Caco-2 (cell line): ENCODE measurements around the gene HOMER2. TPM values are rescaled to one million over a fixed set of nuclear protein-coding genes. Genes with fewer than 3 reads are reported as not detected.

Source experiments
- BruUV-seq: library from RNA; stranded (reverse); fragments of 400-500 nt; replicated peaks from 2 replicates; lab custom pipeline; 2021; lab: Mats Ljungman, UMichigan
- CTCF ChIA-PET: fragments of 300-600 bp; sonication (Branson Sonifier 250); formaldehyde crosslinking; loops from one replicate; lab custom pipeline; 2022; ENCODE audit warnings: antibody characterized with exemption; lab: Charles Lee
- POLR2A ChIA-PET: fragments of 300-600 bp; sonication (Branson Sonifier 250); formaldehyde crosslinking; loops from one replicate; lab custom pipeline; 2022; ENCODE audit warnings: antibody characterized with exemption; lab: Charles Lee
- DNase-seq, 2 experiments: peaks; one replicate each; pipeline versions ENCODE4 v3.0.0 to v3.0.0-alpha.2; 2020 to 2022
- H3K27me3 ChIP-seq: replicated peaks from 2 replicates; pipeline ENCODE4 v1.6.0; 2011; ENCODE audit warnings: low read length; ENCODE audit not compliant: control insufficient read depth, insufficient read depth
- H3K36me3 ChIP-seq: 2 replicates; pipeline ENCODE4 v1.5.1; 2011; ENCODE audit warnings: low read length; ENCODE audit not compliant: control insufficient read depth, insufficient read depth
- H3K4me1 ChIP-seq: fragments of 250-450 bp; sonication (Bioruptor Pico); 2 replicates; pipeline ENCODE4 v1.5.1; 2020; ENCODE audit warnings: mild to moderate bottlenecking
- H3K4me3 ChIP-seq: 2 replicates; pipeline ENCODE4 v1.5.1; 2011; ENCODE audit warnings: low read depth, mild to moderate bottlenecking, control low read depth, low read length
- H3K9me3 ChIP-seq: fragments of 250-450 bp; sonication (Bioruptor Pico); 2 replicates; pipeline ENCODE4 v1.5.1; 2020; ENCODE audit warnings: mild to moderate bottlenecking, moderate library complexity
- H3K27ac Mint-ChIP-seq: one replicate; pipeline ENCODE4 v1.8.0; 2022; ENCODE audit warnings: mixed read lengths; ENCODE audit not compliant: unreplicated experiment
- H3K27me3 Mint-ChIP-seq: one replicate; pipeline ENCODE4 v1.8.0; 2022; ENCODE audit warnings: mixed read lengths; ENCODE audit not compliant: insufficient read depth, unreplicated experiment
- H3K36me3 Mint-ChIP-seq: one replicate; pipeline ENCODE4 v1.8.0; 2022; ENCODE audit warnings: mild to moderate bottlenecking, mixed read lengths; ENCODE audit not compliant: insufficient read depth, unreplicated experiment
- H3K4me1 Mint-ChIP-seq: one replicate; pipeline ENCODE4 v1.8.0; 2022; ENCODE audit warnings: low read depth, mixed read lengths; ENCODE audit not compliant: unreplicated experiment
- H3K4me3 Mint-ChIP-seq: one replicate; pipeline ENCODE4 v1.8.0; 2022; ENCODE audit warnings: mild to moderate bottlenecking, moderate library complexity, mixed read lengths; ENCODE audit not compliant: unreplicated experiment
- H3K9me3 Mint-ChIP-seq: one replicate; pipeline ENCODE4 v1.8.0; 2022; ENCODE audit warnings: mixed read lengths; ENCODE audit not compliant: unreplicated experiment
- intact Hi-C: fragments of 100-400 bp; cut with micrococcal nuclease; formaldehyde crosslinking; loops from one replicate; pipeline ENCODE4 v1.10.0; 2022; ENCODE audit not compliant: unreplicated experiment
- total RNA-seq: library from RNA; stranded (reverse); gene quantifications from 2 replicates; pipeline ENCODE4 v1.2.3, GENCODE V29; 2022
- TF ChIP-seq, protein P1 (sequence below), 2 experiments: fragments of 200-600 bp in 1 of 2; IDR thresholded peaks; 1 replicate in 1 of 2; 2 replicates in 1 of 2; pipeline versions ENCODE4 v1.5.1 to v1.8.0; 2011 to 2022; ENCODE audit warnings: antibody characterized with exemption in 1 of 2, control low read depth in 1 of 2, inconsistent platforms in 1 of 2, low read depth in 1 of 2, low read length in 1 of 2, mild to moderate bottlenecking in 1 of 2, moderate library complexity in 1 of 2; ENCODE audit not compliant: insufficient read depth in 1 of 2, severe bottlenecking in 1 of 2, unreplicated experiment in 1 of 2

The HOMER2 gene
- total RNA-seq, 1 experiment from 2014 or later: 5.5 TPM

GRCh38 chr15:82900511-82901060 is 51.9 kb downstream of the HOMER2 start:
- POLR2A ChIA-PET: no interaction called here
- no peak for DNase-seq
- Histone ChIP-seq H3K9me3 (no peaks in the 10 kb centered on the region), H3K4me1 (no peaks in the 10 kb centered on the region), H3K36me3 (no peaks in the 10 kb centered on the region), H3K27me3 (no peaks in the 10 kb centered on the region), H3K4me3 (no peak overlapping the region)
- BruUV-seq: no TSS peak
- Mint-ChIP-seq H3K4me3 (no peak overlapping the region), H3K27me3 (peaks cover 3% of the 10 kb centered on the region), H3K4me1 (no peaks in the 10 kb centered on the region), H3K27ac (no peak overlapping the region), H3K36me3 (no peaks in the 10 kb centered on the region), H3K9me3 (no peaks in the 10 kb centered on the region)
- CTCF ChIA-PET: no interaction called here
- intact Hi-C loops: loop anchor here (5.0 kb wide), 1 partner anchor 297 kb away; no protein-coding TSS in a partner anchor
- TF ChIP-seq, protein P1, sequence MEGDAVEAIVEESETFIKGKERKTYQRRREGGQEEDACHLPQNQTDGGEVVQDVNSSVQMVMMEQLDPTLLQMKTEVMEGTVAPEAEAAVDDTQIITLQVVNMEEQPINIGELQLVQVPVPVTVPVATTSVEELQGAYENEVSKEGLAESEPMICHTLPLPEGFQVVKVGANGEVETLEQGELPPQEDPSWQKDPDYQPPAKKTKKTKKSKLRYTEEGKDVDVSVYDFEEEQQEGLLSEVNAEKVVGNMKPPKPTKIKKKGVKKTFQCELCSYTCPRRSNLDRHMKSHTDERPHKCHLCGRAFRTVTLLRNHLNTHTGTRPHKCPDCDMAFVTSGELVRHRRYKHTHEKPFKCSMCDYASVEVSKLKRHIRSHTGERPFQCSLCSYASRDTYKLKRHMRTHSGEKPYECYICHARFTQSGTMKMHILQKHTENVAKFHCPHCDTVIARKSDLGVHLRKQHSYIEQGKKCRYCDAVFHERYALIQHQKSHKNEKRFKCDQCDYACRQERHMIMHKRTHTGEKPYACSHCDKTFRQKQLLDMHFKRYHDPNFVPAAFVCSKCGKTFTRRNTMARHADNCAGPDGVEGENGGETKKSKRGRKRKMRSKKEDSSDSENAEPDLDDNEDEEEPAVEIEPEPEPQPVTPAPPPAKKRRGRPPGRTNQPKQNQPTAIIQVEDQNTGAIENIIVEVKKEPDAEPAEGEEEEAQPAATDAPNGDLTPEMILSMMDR (IDR thresholded peaks at IDR 0.05; ENCODE audit: insufficient read depth in 1 of 2, low read depth in 1 of 2, low read length in 1 of 2, severe bottlenecking in 1 of 2, unreplicated experiment in 1 of 2): no peak

DNA sequence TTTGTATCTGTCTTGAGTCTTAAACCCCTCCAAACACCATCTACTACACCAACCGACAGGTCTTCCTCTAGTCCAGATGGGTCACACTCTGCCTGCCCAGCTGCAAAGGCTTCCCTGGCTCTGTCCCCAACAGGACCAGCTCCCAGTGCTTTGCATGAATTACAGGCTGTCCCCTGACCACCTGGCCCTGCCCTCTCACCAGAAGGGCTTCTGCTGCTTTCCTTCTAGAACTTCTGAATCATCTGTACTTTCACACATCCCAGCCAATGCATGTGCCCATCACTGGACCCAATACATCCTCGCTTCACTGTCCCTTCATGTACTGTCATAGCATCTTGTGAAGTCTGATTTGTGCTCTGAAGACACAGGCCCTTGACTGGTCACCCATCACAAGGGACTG is 53.6 kb downstream of the HOMER2 start:
- H3K36me3 Mint-ChIP-seq: no peaks in the 10 kb centered on the region
- no peak for DNase-seq
- BruUV-seq: no TSS peak
- TF ChIP-seq, protein P1 (IDR thresholded peaks at IDR 0.05; ENCODE audit: insufficient read depth in 1 of 2, low read depth in 1 of 2, low read length in 1 of 2, severe bottlenecking in 1 of 2, unreplicated experiment in 1 of 2): no peak
- intact Hi-C loops: no loop called here
- H3K4me3 Mint-ChIP-seq: no peak overlapping the region
- POLR2A ChIA-PET: interaction anchor here (0.6 kb wide), 1 partner anchor 357 kb away, joined by 3 read pairs; no protein-coding TSS in a partner anchor
- no peak overlapping the region for H3K27ac Mint-ChIP-seq
- no peak overlapping the region for H3K4me3 ChIP-seq
- no peaks in the 10 kb centered on the region for H3K4me1 ChIP-seq
- CTCF ChIA-PET: no interaction called here
- no peaks in the 10 kb centered on the region for H3K27me3 ChIP-seq
- peaks cover 3% of the 10 kb centered on the region for H3K27me3 Mint-ChIP-seq
- no peaks in the 10 kb centered on the region for H3K9me3 ChIP-seq
- H3K36me3 ChIP-seq: no peaks in the 10 kb centered on the region
- H3K9me3 Mint-ChIP-seq: no peaks in the 10 kb centered on the region
- no peaks in the 10 kb centered on the region for H3K4me1 Mint-ChIP-seq

DNA sequence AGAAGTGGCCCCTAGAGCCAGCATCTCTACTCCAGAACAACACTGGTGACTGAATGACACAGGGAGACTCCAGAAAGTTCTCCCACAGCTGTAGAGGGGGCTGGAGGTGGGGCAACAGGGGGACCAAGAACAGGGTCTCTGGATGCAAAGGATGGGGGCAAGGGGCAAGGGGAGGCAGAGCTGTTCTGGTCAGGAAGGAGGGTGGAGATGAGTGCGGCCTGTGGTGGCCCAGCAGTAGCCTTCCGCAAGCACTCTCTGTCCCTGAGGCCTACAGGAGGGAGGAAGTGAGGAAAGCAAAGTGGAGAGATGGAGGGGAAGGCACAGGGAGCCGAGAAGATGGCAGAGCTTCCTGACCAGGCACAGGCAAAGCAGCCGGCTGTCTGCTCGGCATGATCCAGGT is 56.5 kb downstream of the HOMER2 start:
- Mint-ChIP-seq H3K9me3 (no peaks in the 10 kb centered on the region), H3K4me1 (no peaks in the 10 kb centered on the region), H3K4me3 (no peak overlapping the region), H3K27ac (no peak overlapping the region), H3K27me3 (peaks cover 4% of the 10 kb centered on the region), H3K36me3 (no peaks in the 10 kb centered on the region)
- ChIA-PET POLR2A (no interaction called here), CTCF (no interaction called here)
- no peaks in the 10 kb centered on the region for H3K27me3 ChIP-seq
- TF ChIP-seq, protein P1 (IDR thresholded peaks at IDR 0.05; ENCODE audit: insufficient read depth in 1 of 2, low read depth in 1 of 2, low read length in 1 of 2, severe bottlenecking in 1 of 2, unreplicated experiment in 1 of 2): no peak
- H3K36me3 ChIP-seq: no peaks in the 10 kb centered on the region
- H3K4me1 ChIP-seq: no peaks in the 10 kb centered on the region
- H3K9me3 ChIP-seq: no peaks in the 10 kb centered on the region
- H3K4me3 ChIP-seq: no peak overlapping the region
- no peak for DNase-seq
- intact Hi-C loops: no loop called here
- no TSS peak for BruUV-seq
